Measurements from ENCODE around the gene KRT86. TPM values are rescaled to one million over a fixed set of nuclear protein-coding genes. Genes with fewer than 3 reads are reported as not detected.

Gene KRT86
- total and polyA plus RNA-seq, 2 donors (not counting 1 experiment from before 2014, with no cell fraction given) = 0.02 to 0.17 TPM

DNA sequence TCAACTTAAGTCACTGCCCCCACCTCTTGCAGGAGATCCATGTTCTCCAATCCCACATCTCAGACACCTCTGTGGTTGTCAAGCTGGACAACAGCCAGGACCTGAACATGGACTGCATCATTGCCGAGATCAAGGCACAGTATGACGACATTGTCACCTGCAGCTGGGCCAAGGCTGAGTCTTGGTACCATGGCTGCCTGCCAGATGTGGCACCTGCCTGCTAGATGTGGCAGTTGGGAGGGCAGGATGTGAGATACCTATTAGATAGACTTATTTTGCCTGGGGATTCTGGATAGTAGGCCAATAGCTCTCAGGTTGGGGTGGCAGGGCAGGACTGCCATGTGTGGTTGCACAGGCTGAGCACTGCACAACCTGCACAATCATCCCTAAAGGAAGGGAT lies 7.9 kb upstream of the KRT86 start:
- H3K27ac ChIP-seq (ENCODE audit: insufficient read depth, low read length) = no peak overlapping the region
- no peaks in the 10 kb centered on the region for H3K4me1 ChIP-seq (ENCODE audit: control insufficient read depth, extremely low read depth, insufficient read depth, low read length)

DNA sequence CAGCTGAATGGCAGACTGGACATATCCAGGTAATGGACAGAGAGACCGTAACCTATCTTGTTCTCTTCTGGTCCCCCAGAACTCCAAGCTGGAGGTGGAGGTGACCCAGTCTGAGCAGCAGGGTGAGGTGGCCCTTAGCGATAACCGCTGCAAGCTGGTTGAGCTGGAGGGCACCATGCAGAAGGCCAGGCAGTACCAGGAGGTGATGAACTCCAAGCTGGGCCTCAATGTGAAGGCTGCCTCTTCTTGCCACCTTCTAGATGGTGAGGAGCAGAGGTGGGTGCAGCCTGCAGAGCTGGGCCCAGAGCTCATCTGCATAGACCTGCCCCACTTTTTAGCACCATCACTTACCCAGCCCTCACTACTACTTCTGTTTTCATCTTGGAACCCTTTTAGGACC lies 7.2 kb upstream of the KRT86 start:
- H3K4me3 ChIP-seq (replicated peaks in 1 of 4; ENCODE audit: control extremely low read depth in 1 of 4, insufficient read depth in 1 of 4, low read depth in 3 of 4, low read length in 4 of 4) = no peak overlapping the region
- no peak overlapping the region for H3K27ac ChIP-seq (ENCODE audit: insufficient read depth, low read length)

More for the DNA sequence above, 7.9 kb upstream of the KRT86 start:
- Histone ChIP-seq H4K20me1 (ENCODE audit: control insufficient read depth, extremely low read depth, insufficient read depth, low read length) (no peaks in the 10 kb centered on the region), H3K4me3 (replicated peaks in 1 of 4; ENCODE audit: control extremely low read depth in 1 of 4, insufficient read depth in 1 of 4, low read depth in 3 of 4, low read length in 4 of 4) (no peak overlapping the region), H3K9me3 (ENCODE audit: control insufficient read depth, insufficient read depth, low read depth, low read length) (no peaks in the 10 kb centered on the region), H3K36me3 (ENCODE audit: control insufficient read depth, insufficient read depth, low read length) (no peaks in the 10 kb centered on the region), H3K4me2 (ENCODE audit: extremely low read depth, insufficient read depth, low read length) (no peak overlapping the region), H3K9ac (ENCODE audit: insufficient read depth, low read length) (no peak overlapping the region), H3K79me2 (ENCODE audit: control insufficient read depth, insufficient read depth, low read length) (no peaks in the 10 kb centered on the region), H2AFZ (ENCODE audit: low read length) (no peak overlapping the region), H3K27me3 (ENCODE audit: control insufficient read depth, insufficient read depth, low read length) (peaks cover 8% of the 10 kb centered on the region)
- no peak for DNase-seq (ENCODE audit: low read depth in 2 of 2)
- no peak for TF ChIP-seq EZH2 (IDR thresholded peaks at IDR 0.05; ENCODE audit: low read length, missing control alignments)
- TF ChIP-seq, protein P1, sequence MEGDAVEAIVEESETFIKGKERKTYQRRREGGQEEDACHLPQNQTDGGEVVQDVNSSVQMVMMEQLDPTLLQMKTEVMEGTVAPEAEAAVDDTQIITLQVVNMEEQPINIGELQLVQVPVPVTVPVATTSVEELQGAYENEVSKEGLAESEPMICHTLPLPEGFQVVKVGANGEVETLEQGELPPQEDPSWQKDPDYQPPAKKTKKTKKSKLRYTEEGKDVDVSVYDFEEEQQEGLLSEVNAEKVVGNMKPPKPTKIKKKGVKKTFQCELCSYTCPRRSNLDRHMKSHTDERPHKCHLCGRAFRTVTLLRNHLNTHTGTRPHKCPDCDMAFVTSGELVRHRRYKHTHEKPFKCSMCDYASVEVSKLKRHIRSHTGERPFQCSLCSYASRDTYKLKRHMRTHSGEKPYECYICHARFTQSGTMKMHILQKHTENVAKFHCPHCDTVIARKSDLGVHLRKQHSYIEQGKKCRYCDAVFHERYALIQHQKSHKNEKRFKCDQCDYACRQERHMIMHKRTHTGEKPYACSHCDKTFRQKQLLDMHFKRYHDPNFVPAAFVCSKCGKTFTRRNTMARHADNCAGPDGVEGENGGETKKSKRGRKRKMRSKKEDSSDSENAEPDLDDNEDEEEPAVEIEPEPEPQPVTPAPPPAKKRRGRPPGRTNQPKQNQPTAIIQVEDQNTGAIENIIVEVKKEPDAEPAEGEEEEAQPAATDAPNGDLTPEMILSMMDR (conservative IDR thresholded peaks at IDR 0.05 in 1 of 2, IDR thresholded peaks at IDR 0.05 in 1 of 2; ENCODE audit: low read depth in 1 of 2, low read length in 2 of 2) = no peak

DNA sequence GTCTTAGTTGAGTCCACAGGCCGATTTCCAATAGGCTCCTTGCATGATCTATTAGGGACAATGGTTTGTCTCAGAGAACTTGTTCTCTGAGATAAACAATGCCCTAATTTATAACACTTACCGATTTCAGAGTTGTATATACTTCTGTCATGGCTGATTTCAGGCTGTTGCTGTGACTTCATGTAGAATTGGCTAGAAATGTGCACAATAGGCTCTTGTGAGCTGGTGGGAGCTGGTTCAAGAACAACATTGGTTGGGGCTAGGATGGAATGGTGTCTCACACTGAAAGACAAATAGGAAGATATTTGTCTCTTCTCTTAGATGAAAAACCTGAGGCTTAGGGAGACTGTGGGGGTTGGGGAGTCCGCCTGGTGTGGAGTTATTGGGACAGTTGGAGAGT lies 6.7 kb upstream of the KRT86 start:
- H3K4me2 ChIP-seq (ENCODE audit: extremely low read depth, insufficient read depth, low read length) = no peak overlapping the region
- H2AFZ ChIP-seq (ENCODE audit: low read length) = no peak overlapping the region
- H3K27ac ChIP-seq (ENCODE audit: insufficient read depth, low read length) = no peak overlapping the region

More for the DNA sequence above, 7.2 kb upstream of the KRT86 start:
- Histone ChIP-seq H4K20me1 (ENCODE audit: control insufficient read depth, extremely low read depth, insufficient read depth, low read length) (no peaks in the 10 kb centered on the region), H2AFZ (ENCODE audit: low read length) (no peak overlapping the region), H3K9me3 (ENCODE audit: control insufficient read depth, insufficient read depth, low read depth, low read length) (no peaks in the 10 kb centered on the region), H3K36me3 (ENCODE audit: control insufficient read depth, insufficient read depth, low read length) (no peaks in the 10 kb centered on the region), H3K79me2 (ENCODE audit: control insufficient read depth, insufficient read depth, low read length) (no peaks in the 10 kb centered on the region), H3K27me3 (ENCODE audit: control insufficient read depth, insufficient read depth, low read length) (peaks cover 4% of the 10 kb centered on the region), H3K4me1 (ENCODE audit: control insufficient read depth, extremely low read depth, insufficient read depth, low read length) (no peaks in the 10 kb centered on the region), H3K4me2 (ENCODE audit: extremely low read depth, insufficient read depth, low read length) (no peak overlapping the region), H3K9ac (ENCODE audit: insufficient read depth, low read length) (no peak overlapping the region)
- DNase-seq (ENCODE audit: low read depth in 2 of 2) = no peak
- no peak for TF ChIP-seq EZH2 (IDR thresholded peaks at IDR 0.05; ENCODE audit: low read length, missing control alignments)
- TF ChIP-seq, protein P1 (conservative IDR thresholded peaks at IDR 0.05 in 1 of 2, IDR thresholded peaks at IDR 0.05 in 1 of 2; ENCODE audit: low read depth in 1 of 2, low read length in 2 of 2) = no peak

More for the DNA sequence above, 6.7 kb upstream of the KRT86 start:
- Histone ChIP-seq H3K79me2 (ENCODE audit: control insufficient read depth, insufficient read depth, low read length) (no peaks in the 10 kb centered on the region), H3K4me3 (replicated peaks in 1 of 4; ENCODE audit: control extremely low read depth in 1 of 4, insufficient read depth in 1 of 4, low read depth in 3 of 4, low read length in 4 of 4) (no peak overlapping the region), H3K9ac (ENCODE audit: insufficient read depth, low read length) (no peak overlapping the region), H3K9me3 (ENCODE audit: control insufficient read depth, insufficient read depth, low read depth, low read length) (no peaks in the 10 kb centered on the region), H3K36me3 (ENCODE audit: control insufficient read depth, insufficient read depth, low read length) (no peaks in the 10 kb centered on the region), H4K20me1 (ENCODE audit: control insufficient read depth, extremely low read depth, insufficient read depth, low read length) (no peaks in the 10 kb centered on the region), H3K4me1 (ENCODE audit: control insufficient read depth, extremely low read depth, insufficient read depth, low read length) (no peaks in the 10 kb centered on the region), H3K27me3 (ENCODE audit: control insufficient read depth, insufficient read depth, low read length) (peaks cover 4% of the 10 kb centered on the region)
- TF ChIP-seq EZH2 (IDR thresholded peaks at IDR 0.05; ENCODE audit: low read length, missing control alignments) = no peak
- TF ChIP-seq, protein P1 (conservative IDR thresholded peaks at IDR 0.05 in 1 of 2, IDR thresholded peaks at IDR 0.05 in 1 of 2; ENCODE audit: low read depth in 1 of 2, low read length in 2 of 2) = no peak
- DNase-seq (ENCODE audit: low read depth in 2 of 2) = no peak
